Mucosa of descending colon (tissue), 3 donors: ENCODE data around the gene LRPAP1. TPM values are rescaled to one million over a fixed set of nuclear protein-coding genes. Genes with fewer than 3 reads are reported as not detected.
"Not testable (repeated sequence)": the region's sequence is repeated elsewhere in the genome, so short reads cannot be mapped to it uniquely, and the experiment has no call there.

Experiments used
- ATAC-seq: fragments of 200-7000 bp; cut with Tn5 transposase; one replicate; pipeline ENCODE4 v1.9.1; 2020; ENCODE audit warnings: mild to moderate bottlenecking, moderate library complexity
- DNase-seq, 3 donors: peaks; one replicate each; pipeline ENCODE4 v3.0.0-alpha.2; 2020
- H3K36me3 ChIP-seq: fragments of 200-600 bp; one replicate; pipeline ENCODE4 v1.8.0; 2021; ENCODE audit warnings: low read depth, mild to moderate bottlenecking
- H3K4me1 ChIP-seq: fragments of 200-600 bp; one replicate; pipeline ENCODE4 v1.8.0; 2021; ENCODE audit warnings: low read depth, mild to moderate bottlenecking
- H3K4me3 ChIP-seq: fragments of 200-600 bp; one replicate; pipeline ENCODE4 v1.8.0; 2021; ENCODE audit warnings: mild to moderate bottlenecking
- H3K9me3 ChIP-seq: fragments of 200-600 bp; one replicate; pipeline ENCODE4 v1.8.0; 2021; ENCODE audit warnings: mild to moderate bottlenecking
- CTCF ChIP-seq: fragments of 200-600 bp; IDR thresholded peaks from one replicate; pipeline ENCODE4 v1.8.0; 2022; ENCODE audit warnings: antibody characterized with exemption, mild to moderate bottlenecking
- intact Hi-C, 2 donors: fragments of 100-400 bp; cut with DNase I in 1 of 2; cut with micrococcal nuclease in 1 of 2; formaldehyde crosslinking; loops; one replicate each; pipeline versions ENCODE4 v1.11.0 to v1.11.1; 2022; cut with DNase I, micrococcal nuclease
- total RNA-seq, 3 donors: library from RNA; stranded (reverse); fragmentation: NEBNext Ultra II Directional in 2 of 3; extraction: Animal tissue kit (Norgen Biotek cat#: 25700) in 2 of 3; gene quantifications; one replicate each; pipeline versions ENCODE4 v1.2.1 to v1.2.4, GENCODE V29; 2021 to 2023
- donor health status: DM: no; HTN: no; CAD: no; lungs with moderate emphysema.
- donor health status: DM: no; HTN: no; CAD: no.
- donor health status: DM: no; HTN: yes; CAD: no.

LRPAP1 gene
- total RNA-seq, 3 donors from 2014 or later: 109 to 139 (median 137) TPM

GRCh38 chr4:3563403-3563802 lies 31.2 kb upstream of the LRPAP1 start:
- Histone ChIP-seq H3K36me3 (no peaks in the 10 kb centered on the region), H3K9me3 (no peaks in the 10 kb centered on the region), H3K4me1 (no peaks in the 10 kb centered on the region), H3K4me3 (no peak overlapping the region)
- ATAC-seq (no peak), DNase-seq (no peak)
- intact Hi-C loops: no loop called here
- TF ChIP-seq CTCF: no peak

GRCh38 chr4:3562127-3562526 lies 29.9 kb upstream of the LRPAP1 start:
- intact Hi-C loops, H3K4me1 ChIP-seq, H3K36me3 ChIP-seq, ATAC-seq, DNase-seq, H3K9me3 ChIP-seq, H3K4me3 ChIP-seq: not testable (repeated sequence)

GRCh38 chr4:3560465-3560864 lies 28.2 kb upstream of the LRPAP1 start:
- H3K4me3 ChIP-seq, H3K9me3 ChIP-seq, ATAC-seq, DNase-seq, H3K4me1 ChIP-seq, intact Hi-C loops, H3K36me3 ChIP-seq: not testable (repeated sequence)

GRCh38 chr4:3559381-3560290 lies 27.4 kb upstream of the LRPAP1 start:
- H3K4me1 ChIP-seq, intact Hi-C loops, H3K9me3 ChIP-seq, ATAC-seq, H3K36me3 ChIP-seq, H3K4me3 ChIP-seq: not testable (repeated sequence)
- DNase-seq: peak in 1 of 3 donors; percentile 19

GRCh38 chr4:3558514-3558836 lies 26.3 kb upstream of the LRPAP1 start:
- H3K36me3 ChIP-seq, intact Hi-C loops, H3K9me3 ChIP-seq, H3K4me3 ChIP-seq, DNase-seq, H3K4me1 ChIP-seq, ATAC-seq: not testable (repeated sequence)

- H3K4me3 ChIP-seq, intact Hi-C loops, H3K36me3 ChIP-seq, ATAC-seq, H3K4me1 ChIP-seq, DNase-seq, H3K9me3 ChIP-seq: not testable (repeated sequence)
Observed at GRCh38 chr4:3557676-3558513, 25.7 kb upstream of the LRPAP1 start.

GRCh38 chr4:3557088-3557492 lies 24.9 kb upstream of the LRPAP1 start:
- H3K36me3 ChIP-seq, intact Hi-C loops, H3K4me3 ChIP-seq, H3K9me3 ChIP-seq, ATAC-seq, H3K4me1 ChIP-seq: not testable (repeated sequence)
- peak in 1 of 3 donors; percentile 38 for DNase-seq

- DNase-seq, H3K4me1 ChIP-seq, H3K4me3 ChIP-seq, H3K9me3 ChIP-seq, ATAC-seq, intact Hi-C loops, H3K36me3 ChIP-seq: not testable (repeated sequence)
Observed at GRCh38 chr4:3556244-3556867, 24.1 kb upstream of the LRPAP1 start.

- H3K36me3 ChIP-seq, H3K4me1 ChIP-seq, H3K4me3 ChIP-seq, intact Hi-C loops, DNase-seq, ATAC-seq, H3K9me3 ChIP-seq: not testable (repeated sequence)
Observed at GRCh38 chr4:3555459-3556070, 23.3 kb upstream of the LRPAP1 start.

GRCh38 chr4:3551366-3551765 lies 19.1 kb upstream of the LRPAP1 start:
- H3K4me1 ChIP-seq, H3K36me3 ChIP-seq, H3K4me3 ChIP-seq, DNase-seq, ATAC-seq, intact Hi-C loops, H3K9me3 ChIP-seq: not testable (repeated sequence)

GRCh38 chr4:3550792-3551325 lies 18.6 kb upstream of the LRPAP1 start:
- H3K4me3 ChIP-seq, DNase-seq, H3K36me3 ChIP-seq, ATAC-seq, H3K4me1 ChIP-seq, intact Hi-C loops, H3K9me3 ChIP-seq: not testable (repeated sequence)

GRCh38 chr4:3550041-3550440 lies 17.8 kb upstream of the LRPAP1 start:
- H3K4me1 ChIP-seq, H3K9me3 ChIP-seq, H3K4me3 ChIP-seq, intact Hi-C loops, DNase-seq, H3K36me3 ChIP-seq, ATAC-seq: not testable (repeated sequence)
